ENCODE measurements around the gene PDGFRA.
"Not testable (repeated sequence)": the region's sequence is repeated elsewhere in the genome, so short reads cannot be mapped to it uniquely, and the experiment has no call there.

PDGFRA gene

GRCh38 chr4:54320826-54321685 is 92.0 kb downstream of the PDGFRA start:
- DNase-seq: no peak

DNA sequence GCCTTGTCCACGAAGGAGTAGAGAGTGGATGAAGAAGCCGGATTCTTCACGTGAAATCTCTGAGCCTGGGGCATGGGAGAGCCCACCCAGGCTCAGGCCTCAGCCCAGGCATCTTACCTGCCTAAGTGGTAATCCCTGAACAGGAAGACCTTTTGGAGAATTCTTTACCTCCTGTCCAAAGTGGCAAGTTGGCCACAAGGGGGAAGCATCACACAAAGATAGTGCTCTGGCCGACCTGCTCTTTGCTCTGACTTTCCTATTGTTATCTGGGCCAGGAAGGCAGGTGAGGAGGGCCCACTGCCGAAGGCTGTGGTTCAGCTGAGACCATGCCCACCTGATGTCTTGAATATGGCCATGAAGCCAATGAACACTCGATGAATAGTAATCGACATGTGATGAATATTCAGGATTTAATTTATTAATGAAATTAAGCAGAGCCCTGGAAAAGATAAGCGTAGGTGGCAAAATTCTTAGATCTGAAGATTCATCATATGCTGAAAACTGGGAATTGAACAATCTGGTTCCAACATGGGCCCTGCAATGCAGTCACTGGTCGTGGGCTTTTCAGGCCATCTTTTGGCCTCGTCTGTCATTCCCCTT is 93.8 kb downstream of the PDGFRA start:
- DNase-seq: peak; percentile 38 to 47

GRCh38 chr4:54330896-54331295 is 101.8 kb downstream of the PDGFRA start:
- DNase-seq: no peak

- DNase-seq: no peak
These were observed 103.4 kb downstream of the PDGFRA start for GRCh38 chr4:54332542-54332941.

GRCh38 chr4:54333657-54334056 is 104.6 kb downstream of the PDGFRA start:
- DNase-seq: no peak

GRCh38 chr4:54334769-54335168 is 105.7 kb downstream of the PDGFRA start:
- DNase-seq: not testable (repeated sequence)

DNA sequence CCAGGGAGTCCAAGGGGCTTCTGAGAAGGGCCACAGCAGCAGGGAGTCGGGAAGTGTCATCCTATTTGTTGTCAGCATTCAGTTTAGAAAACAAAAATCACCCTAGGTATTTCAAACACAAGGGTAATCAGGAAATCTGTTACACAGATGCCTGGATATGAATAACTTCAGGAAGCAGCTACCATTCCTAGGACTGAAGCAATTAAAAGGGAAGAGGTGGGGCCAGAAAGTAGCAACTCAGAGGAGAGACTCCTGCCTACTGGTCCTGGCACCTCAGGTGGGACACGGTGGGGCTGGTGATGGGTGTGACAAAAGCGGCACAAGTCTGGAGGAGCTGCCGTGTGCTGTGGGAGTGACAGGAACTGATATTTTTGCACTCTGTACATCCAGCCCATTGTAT is 107.9 kb downstream of the PDGFRA start:
- DNase-seq: no peak

DNA sequence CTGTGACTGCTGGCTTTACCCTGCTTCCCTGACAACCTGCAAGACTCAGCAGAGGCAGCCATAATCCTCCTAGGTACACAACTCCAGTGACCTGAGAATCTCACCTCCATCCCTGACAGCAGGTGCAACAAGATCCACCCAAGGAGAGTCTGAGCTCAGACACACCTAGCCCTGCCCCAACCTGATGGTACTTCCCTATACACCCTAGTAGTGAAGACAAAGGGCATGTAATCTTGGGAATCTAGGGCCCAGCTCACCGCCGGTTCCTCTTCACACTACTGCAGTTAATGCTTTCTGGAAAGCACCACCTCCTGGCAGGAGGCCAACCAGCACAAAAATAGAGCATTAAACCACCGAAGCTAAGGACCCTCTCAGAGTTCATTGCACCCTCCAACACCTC is 113.0 kb downstream of the PDGFRA start:
- not testable (repeated sequence) for DNase-seq
